Ishikawa (cell line): Measurements from ENCODE around the gene KIF15.

Experiments
- EP300 ChIP-seq: IDR thresholded peaks from 2 replicates; pipeline ENCODE4 v1.6.1; 2012; ENCODE audit warnings: borderline replicate concordance
- RAD21 ChIP-seq: IDR thresholded peaks from 2 replicates; pipeline ENCODE4 v1.6.1; 2012; ENCODE audit warnings: low read depth

DNA sequence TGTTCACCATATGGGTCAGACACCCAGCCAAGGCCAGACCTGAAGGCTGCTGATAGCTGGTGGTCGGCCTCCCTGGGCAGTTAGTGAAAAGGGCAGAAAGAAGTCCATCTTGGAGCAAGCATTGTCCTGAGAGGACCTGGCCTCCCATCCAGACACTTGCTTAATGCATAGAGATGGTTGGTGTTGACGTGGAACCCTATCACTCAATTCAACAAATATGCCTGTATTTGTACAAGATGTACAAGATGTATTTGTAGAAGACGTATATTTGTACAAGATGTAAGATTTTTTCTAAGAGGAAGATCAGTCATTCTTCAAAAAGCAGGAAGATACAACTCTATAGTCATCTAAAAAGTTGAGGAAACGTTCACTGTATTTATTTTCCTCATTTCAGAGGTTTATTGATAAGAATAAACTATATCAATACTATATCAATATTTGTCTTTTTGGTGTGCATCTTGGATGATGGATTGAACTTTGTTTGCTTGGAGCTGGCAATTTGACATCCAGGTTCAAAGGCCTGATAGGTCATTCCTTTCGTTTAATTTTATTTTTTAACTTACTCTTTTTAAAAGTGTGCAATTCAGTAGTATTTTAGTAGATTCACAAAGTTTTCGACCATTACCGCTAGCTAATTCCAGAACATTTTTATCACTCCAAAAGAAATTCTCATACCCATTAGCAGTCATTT, 106.0 kb downstream of the KIF15 start:
- TF ChIP-seq EP300 (no peak), RAD21 (no peak)
